Right lobe of liver (tissue), 6 donors: ENCODE results near the gene CAMKMT. TPM values are rescaled to one million over a fixed set of nuclear protein-coding genes. Genes with fewer than 3 reads are reported as not detected.

ENCODE experiments used
- ATAC-seq, 4 donors: fragments of 200-7000 bp; cut with Tn5 transposase; one replicate each; pipeline ENCODE4 v1.9.1; 2020; ENCODE audit warnings: mild to moderate bottlenecking in 4 of 4, moderate library complexity in 4 of 4
- DNase-seq, 3 donors: peaks; one replicate each; pipeline ENCODE4 v3.0.0-alpha.2; 2020
- H3K27ac ChIP-seq, 3 donors: fragments of 200-600 bp; one replicate each; pipeline ENCODE4 v1.8.0; 2022
- H3K27me3 ChIP-seq, 2 donors: fragments of 200-600 bp; one replicate each; pipeline ENCODE4 v1.8.0; 2022
- H3K36me3 ChIP-seq, 4 donors: fragments of 200-600 bp; sonication (generic) in 1 of 4; one replicate each; pipeline versions ENCODE4 v1.5.1 to v1.8.0; 2017 to 2022; ENCODE audit warnings: control low read depth in 1 of 4
- H3K4me1 ChIP-seq, 4 donors: fragments of 200-600 bp; sonication (generic) in 1 of 4; one replicate each; pipeline versions ENCODE4 v1.5.1 to v1.8.0; 2017 to 2022; ENCODE audit warnings: control low read depth in 1 of 4
- H3K4me3 ChIP-seq, 3 donors: fragments of 200-600 bp; one replicate each; pipeline ENCODE4 v1.8.0; 2022
- H3K9me3 ChIP-seq, 4 donors: fragments of 200-600 bp; sonication (generic) in 1 of 4; one replicate each; pipeline versions ENCODE4 v1.5.1 to v1.8.0; 2017 to 2022; ENCODE audit warnings: control low read depth in 1 of 4
- POLR2A ChIP-seq: fragments of 450-650 bp; IDR thresholded peaks from one replicate; pipeline ENCODE4 v1.6.1; 2017; ENCODE audit warnings: antibody characterized with exemption, mild to moderate bottlenecking
- WGBS: methylation state at CpG from one replicate; pipeline ENCODE4 v1.1.6; 2018; ENCODE audit warnings: low coverage, low lambda C conversion rate; ENCODE audit not compliant: insufficient coverage; ENCODE audit errors: missing lambda C conversion rate; 5-methylcytosine and 5-hydroxymethylcytosine counted together
- intact Hi-C, 2 donors: fragments of 100-400 bp; cut with DNase I; formaldehyde crosslinking; loops; one replicate each; pipeline versions ENCODE4 v1.11.2 to v1.14.1; 2022
- total RNA-seq, 6 experiments: library from RNA; depleted of rRNA in 2 of 6; stranded (reverse); fragments of >200 nt in 2 of 6; fragmentation: NEBNext Ultra II Directional in 3 of 6; extraction: Animal tissue kit (Norgen Biotek cat#: 25700) in 3 of 6; gene quantifications; one replicate each; pipeline versions ENCODE4 v1.1.0 to v1.2.4, GENCODE V29; 2016 to 2023
- TF ChIP-seq, protein P1 (sequence below), 4 donors: fragments of 200-600 bp in 3 of 4; fragments of 450-650 bp in 1 of 4; IDR thresholded peaks; one replicate each; pipeline versions ENCODE4 v1.5.1 to v1.8.0; 2016 to 2022; ENCODE audit warnings: antibody characterized with exemption in 4 of 4, mild to moderate bottlenecking in 2 of 4
- donor health status: DM: no; HTN: yes; CAD: no.
- donor health status: DM: no; HTN: no; CAD: no.
- donor health status: DM: no; HTN: no; CAD: no.
- donor health status: DM: no; HTN: yes; CAD: no.
- donor health status: DM: no; HTN: yes; CAD: no.

CAMKMT gene
- total RNA-seq, 6 experiments from 2014 or later, result 2.0 to 7.4 (median 5.2) TPM

DNA sequence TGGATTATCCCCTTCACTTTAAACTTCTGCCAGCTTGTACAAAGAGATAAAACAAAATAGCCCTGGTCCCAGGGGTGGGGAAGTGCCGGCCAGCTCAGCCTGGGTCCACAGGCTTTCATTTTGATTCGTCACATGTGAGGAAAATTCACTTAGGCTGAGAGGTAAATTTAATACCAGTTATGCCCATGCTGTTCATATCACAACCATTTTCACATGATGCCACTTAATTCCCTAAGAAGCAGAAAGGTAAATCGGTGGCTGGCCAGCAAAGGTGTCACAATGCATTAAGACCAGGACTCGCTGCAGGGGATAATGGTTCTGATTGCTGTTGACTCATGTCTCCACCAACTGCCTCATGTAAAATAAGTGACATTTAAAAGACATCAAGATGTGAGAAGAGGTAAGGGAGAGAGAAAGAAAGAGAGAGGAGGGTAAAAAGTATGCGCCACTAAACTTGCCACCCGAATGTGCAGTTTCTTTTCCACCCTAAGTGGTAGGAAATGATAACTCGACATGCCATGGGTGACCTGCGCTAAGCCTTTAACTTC, 318.8 kb downstream of the CAMKMT start:
- H3K27me3 ChIP-seq, result no peaks in the 10 kb centered on the region
- no peak overlapping the region for H3K4me3 ChIP-seq
- TF ChIP-seq, protein P1, sequence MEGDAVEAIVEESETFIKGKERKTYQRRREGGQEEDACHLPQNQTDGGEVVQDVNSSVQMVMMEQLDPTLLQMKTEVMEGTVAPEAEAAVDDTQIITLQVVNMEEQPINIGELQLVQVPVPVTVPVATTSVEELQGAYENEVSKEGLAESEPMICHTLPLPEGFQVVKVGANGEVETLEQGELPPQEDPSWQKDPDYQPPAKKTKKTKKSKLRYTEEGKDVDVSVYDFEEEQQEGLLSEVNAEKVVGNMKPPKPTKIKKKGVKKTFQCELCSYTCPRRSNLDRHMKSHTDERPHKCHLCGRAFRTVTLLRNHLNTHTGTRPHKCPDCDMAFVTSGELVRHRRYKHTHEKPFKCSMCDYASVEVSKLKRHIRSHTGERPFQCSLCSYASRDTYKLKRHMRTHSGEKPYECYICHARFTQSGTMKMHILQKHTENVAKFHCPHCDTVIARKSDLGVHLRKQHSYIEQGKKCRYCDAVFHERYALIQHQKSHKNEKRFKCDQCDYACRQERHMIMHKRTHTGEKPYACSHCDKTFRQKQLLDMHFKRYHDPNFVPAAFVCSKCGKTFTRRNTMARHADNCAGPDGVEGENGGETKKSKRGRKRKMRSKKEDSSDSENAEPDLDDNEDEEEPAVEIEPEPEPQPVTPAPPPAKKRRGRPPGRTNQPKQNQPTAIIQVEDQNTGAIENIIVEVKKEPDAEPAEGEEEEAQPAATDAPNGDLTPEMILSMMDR (IDR thresholded peaks at IDR 0.05), result no peak
- intact Hi-C loops, result no loop called here
- no peaks in the 10 kb centered on the region for H3K36me3 ChIP-seq
- WGBS, result 88% methylated on average over 6 of the region's 8 CpGs
- DNase-seq, result no peak
- H3K9me3 ChIP-seq, result no peaks in the 10 kb centered on the region
- ATAC-seq, result no peak
- H3K4me1 ChIP-seq, result no peaks in the 10 kb centered on the region
- H3K27ac ChIP-seq, result no peak overlapping the region

DNA sequence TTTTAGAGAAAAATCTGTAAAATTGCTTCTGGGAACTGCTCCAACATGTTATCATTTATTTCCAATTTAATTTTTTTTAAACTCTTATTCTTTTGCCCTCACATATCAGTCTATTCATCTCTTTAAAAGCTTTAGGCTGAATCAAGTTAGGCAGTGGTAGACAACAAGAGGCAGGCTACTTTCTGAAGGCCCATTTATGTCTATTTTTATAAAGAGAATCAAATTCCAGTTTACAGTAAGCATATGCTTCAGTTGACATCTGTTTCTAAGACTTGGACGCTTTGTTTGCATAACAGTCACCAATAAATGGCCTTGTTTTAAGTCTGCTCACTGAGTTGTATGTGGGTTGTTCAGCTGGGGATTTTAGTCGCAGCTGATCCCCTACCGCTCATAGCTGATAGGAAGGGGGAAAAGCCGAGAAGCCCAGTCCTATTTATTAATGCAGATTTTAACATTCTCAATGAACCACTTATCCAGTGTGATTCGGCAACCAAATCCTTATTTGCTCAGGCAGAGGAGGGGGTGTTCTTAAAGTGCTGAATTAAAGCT, 319.3 kb downstream of the CAMKMT start:
- ATAC-seq (no peak), DNase-seq (no peak)
- H3K4me1 ChIP-seq, result no peaks in the 10 kb centered on the region
- no peaks in the 10 kb centered on the region for H3K36me3 ChIP-seq
- WGBS, result 62% methylated on average over 5 of the region's 5 CpGs
- H3K27ac ChIP-seq, result no peak overlapping the region
- TF ChIP-seq, protein P1 (IDR thresholded peaks at IDR 0.05), result no peak
- TF ChIP-seq POLR2A, result no peak
- no peak overlapping the region for H3K4me3 ChIP-seq
- intact Hi-C loops, result no loop called here
- no peaks in the 10 kb centered on the region for H3K9me3 ChIP-seq
- no peaks in the 10 kb centered on the region for H3K27me3 ChIP-seq

DNA sequence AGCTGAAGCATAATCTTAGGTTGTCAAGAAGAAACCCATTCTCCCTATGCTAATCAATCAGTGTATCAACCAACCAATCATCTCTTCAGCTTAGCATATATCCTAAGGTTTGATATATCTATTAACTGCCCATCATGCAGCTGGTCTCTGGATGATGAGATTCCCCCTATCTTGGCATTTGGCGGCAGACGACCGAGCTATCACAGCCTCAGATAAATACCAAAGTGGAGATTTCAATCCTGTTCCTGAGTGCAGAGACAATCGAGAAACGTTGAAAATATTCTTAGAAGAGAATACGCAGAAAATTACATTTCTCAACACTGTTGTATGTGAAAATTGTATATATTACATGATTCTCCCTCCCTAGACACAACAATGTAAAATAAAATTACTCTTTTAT, 320.7 kb downstream of the CAMKMT start:
- TF ChIP-seq, protein P1 (IDR thresholded peaks at IDR 0.05), result no peak
- TF ChIP-seq POLR2A, result no peak
- ATAC-seq (no peak), DNase-seq (no peak)
- intact Hi-C loops, result no loop called here
- Histone ChIP-seq H3K27ac (no peak overlapping the region), H3K36me3 (no peaks in the 10 kb centered on the region), H3K4me3 (no peak overlapping the region), H3K9me3 (no peaks in the 10 kb centered on the region), H3K4me1 (no peaks in the 10 kb centered on the region), H3K27me3 (no peaks in the 10 kb centered on the region)
- 92% methylated on average over 6 of the region's 6 CpGs for WGBS

DNA sequence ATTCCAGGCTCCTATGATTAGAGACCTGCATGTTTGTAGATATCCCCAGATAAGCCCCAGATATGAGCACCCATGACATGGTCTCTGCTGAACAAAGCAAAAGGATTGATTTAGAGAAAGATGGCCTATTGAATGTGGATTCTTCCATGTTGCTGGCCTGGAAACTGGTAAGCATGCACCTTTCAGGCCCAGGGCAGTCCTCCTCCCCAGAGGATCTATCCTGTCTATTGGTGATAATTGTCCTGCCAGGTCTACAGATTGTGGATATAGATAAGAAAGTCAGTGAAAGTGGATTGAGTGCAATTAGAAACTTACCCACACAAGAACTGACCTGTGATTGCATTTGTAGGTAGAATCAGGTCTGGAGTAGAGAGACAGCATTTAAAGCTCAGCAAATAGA, 322.8 kb downstream of the CAMKMT start:
- no peaks in the 10 kb centered on the region for H3K27me3 ChIP-seq
- no peak overlapping the region for H3K4me3 ChIP-seq
- H3K27ac ChIP-seq, result no peak overlapping the region
- DNase-seq (no peak), ATAC-seq (no peak)
- TF ChIP-seq POLR2A, result no peak
- TF ChIP-seq, protein P1 (IDR thresholded peaks at IDR 0.05), result no peak
- no peaks in the 10 kb centered on the region for H3K36me3 ChIP-seq
- H3K4me1 ChIP-seq, result no peaks in the 10 kb centered on the region
- intact Hi-C loops, result no loop called here
- no peaks in the 10 kb centered on the region for H3K9me3 ChIP-seq

DNA sequence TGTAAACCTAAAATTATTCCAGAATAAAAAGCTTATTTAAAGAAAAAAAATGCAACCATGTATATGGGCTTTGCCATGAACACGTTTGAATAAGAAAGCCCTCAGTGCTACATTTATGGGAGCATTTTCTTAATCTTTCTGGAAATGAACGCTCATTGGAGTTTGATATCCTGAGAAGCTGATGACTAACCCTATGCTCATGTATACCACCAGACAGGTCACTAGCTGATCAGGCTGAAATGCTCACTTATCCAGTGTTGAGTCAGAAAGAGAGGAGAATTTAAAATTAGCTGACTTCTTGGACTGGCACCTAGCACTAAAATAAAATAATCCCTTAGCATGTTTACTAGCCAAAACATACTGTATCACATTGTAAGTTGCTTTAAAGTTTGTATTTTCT, 324.8 kb downstream of the CAMKMT start:
- TF ChIP-seq, protein P1 (IDR thresholded peaks at IDR 0.05), result no peak
- TF ChIP-seq POLR2A, result no peak
- 72% methylated on average over 2 of the region's 2 CpGs for WGBS
- H3K27ac ChIP-seq, result no peak overlapping the region

More for the DNA sequence above, 324.8 kb downstream of the CAMKMT start:
- DNase-seq, result no peak
- H3K9me3 ChIP-seq, result no peaks in the 10 kb centered on the region
- H3K36me3 ChIP-seq, result no peaks in the 10 kb centered on the region
- no peaks in the 10 kb centered on the region for H3K27me3 ChIP-seq
- intact Hi-C loops, result no loop called here
- ATAC-seq, result no peak
- H3K4me3 ChIP-seq, result no peak overlapping the region
- no peaks in the 10 kb centered on the region for H3K4me1 ChIP-seq
